ENCODE results near the gene TTYH2.

- TF ChIP-seq CTCF (IDR thresholded peaks at IDR 0.05) (no peak), EP300 (IDR thresholded peaks at IDR 0.05) (no peak), POLR2A (IDR thresholded peaks at IDR 0.05) (no peak), POLR2AphosphoS5 (IDR thresholded peaks at IDR 0.05) (no peak)
These were observed 90.8 kb downstream of the TTYH2 start for GRCh38 chr17:74304184-74304583.
